Mesodermal cell (in vitro differentiated cells): ENCODE results near the gene SLC26A11.

Source experiments
- H3K27ac ChIP-seq: 2 replicates; pipeline ENCODE4 v1.7.0; 2013; ENCODE audit warnings: mild to moderate bottlenecking, low read depth, low read length, moderate library complexity; ENCODE audit not compliant: severe bottlenecking
- H3K36me3 ChIP-seq: 2 replicates; pipeline ENCODE4 v1.7.1; 2013; ENCODE audit warnings: mild to moderate bottlenecking, low read length, moderate library complexity; ENCODE audit not compliant: control insufficient read depth, insufficient read depth
- H3K4me1 ChIP-seq: one replicate; pipeline ENCODE4 v1.7.1; 2013; ENCODE audit warnings: mild to moderate bottlenecking, low read length; ENCODE audit not compliant: insufficient read depth, control insufficient read depth, poor library complexity, severe bottlenecking
- H3K4me3 ChIP-seq: 2 replicates; pipeline ENCODE4 v1.7.0; 2013; ENCODE audit warnings: low read length, control low read depth, mild to moderate bottlenecking; ENCODE audit not compliant: insufficient read depth, poor library complexity, severe bottlenecking; ENCODE audit errors: extremely low read depth
- H3K9me3 ChIP-seq: 2 replicates; pipeline ENCODE4 v1.7.1; 2013; ENCODE audit warnings: mild to moderate bottlenecking, low read length, moderate library complexity; ENCODE audit not compliant: control insufficient read depth
- WGBS, 2 experiments: methylation state at CpG; one replicate each; pipeline ENCODE4 v1.1.5; 2013; ENCODE audit warnings: missing lambda C conversion rate in 2 of 2; ENCODE audit not compliant: insufficient coverage in 2 of 2; 5-methylcytosine and 5-hydroxymethylcytosine counted together

Gene SLC26A11

DNA sequence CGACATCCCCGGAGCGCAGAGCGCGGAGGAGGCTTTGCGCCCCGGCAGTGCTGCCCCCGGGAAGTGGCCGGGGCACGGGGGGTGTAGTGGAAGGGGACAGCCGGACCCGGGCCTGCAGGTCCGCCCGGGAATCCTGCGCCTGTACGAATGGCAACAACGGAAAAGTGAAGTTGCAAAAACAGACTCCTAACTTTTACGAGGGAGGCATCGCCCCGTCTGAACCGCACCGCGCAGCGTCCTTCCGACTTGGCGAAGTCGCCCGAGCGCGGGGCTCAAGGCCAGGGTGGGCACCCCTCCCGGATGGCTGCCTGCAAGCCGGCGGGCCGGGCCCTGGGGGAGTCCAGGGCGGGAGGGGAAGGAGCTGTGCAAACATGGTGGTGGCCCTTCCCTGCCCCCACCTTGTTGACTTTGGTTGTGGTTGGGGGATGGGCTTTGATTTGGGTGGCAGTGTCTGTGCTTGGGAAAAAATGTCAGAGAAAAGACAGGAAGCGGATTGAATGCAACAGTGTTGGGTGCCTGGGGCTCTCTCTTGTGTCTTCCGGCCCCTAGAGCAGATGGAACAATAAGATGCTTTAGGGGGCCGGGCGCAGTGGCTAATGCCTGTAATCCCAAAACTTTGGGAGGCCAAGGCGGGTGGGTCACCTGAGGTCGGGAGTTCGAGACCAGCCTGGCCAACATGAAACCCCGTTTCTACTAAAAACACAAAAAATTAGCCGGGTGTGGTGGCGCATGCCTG lies 41.1 kb downstream of the SLC26A11 start:
- 2 to 3% methylated on average over 31 to 43 of the region's 45 CpGs for WGBS, 2 experiments
- Histone ChIP-seq H3K27ac (peak overlapping the region; percentile 88), H3K36me3 (peaks cover 23% of the 10 kb centered on the region), H3K9me3 (no peaks in the 10 kb centered on the region), H3K4me1 (peaks cover 28% of the 10 kb centered on the region), H3K4me3 (peak overlapping the region; percentile 79)

DNA sequence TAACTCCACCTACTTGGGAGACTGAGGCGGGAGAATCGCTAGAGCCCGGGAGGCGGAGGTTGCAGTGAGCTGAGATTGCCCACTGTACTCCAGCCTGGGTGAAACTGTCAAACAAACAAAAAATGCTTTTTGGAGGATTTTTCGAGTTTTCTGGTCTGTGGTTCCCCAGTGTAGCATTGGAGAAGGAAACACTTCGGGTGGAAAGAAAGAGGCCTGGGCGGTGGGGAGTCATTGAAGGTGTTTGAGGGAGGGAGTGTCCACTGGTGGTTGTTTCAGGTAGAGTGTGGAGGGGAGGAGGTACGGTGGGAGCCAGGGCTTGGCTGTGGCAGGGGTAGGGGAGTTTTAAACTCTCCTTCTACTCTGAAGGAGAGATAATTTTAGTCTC lies 41.7 kb downstream of the SLC26A11 start:
- Histone ChIP-seq H3K9me3 (no peaks in the 10 kb centered on the region), H3K36me3 (peaks cover 27% of the 10 kb centered on the region), H3K4me1 (peaks cover 23% of the 10 kb centered on the region), H3K4me3 (peak overlapping the region; percentile 79), H3K27ac (peak overlapping the region; percentile 88)
- WGBS, 2 experiments = 42% methylated on average over 7 of the region's 8 CpGs

DNA sequence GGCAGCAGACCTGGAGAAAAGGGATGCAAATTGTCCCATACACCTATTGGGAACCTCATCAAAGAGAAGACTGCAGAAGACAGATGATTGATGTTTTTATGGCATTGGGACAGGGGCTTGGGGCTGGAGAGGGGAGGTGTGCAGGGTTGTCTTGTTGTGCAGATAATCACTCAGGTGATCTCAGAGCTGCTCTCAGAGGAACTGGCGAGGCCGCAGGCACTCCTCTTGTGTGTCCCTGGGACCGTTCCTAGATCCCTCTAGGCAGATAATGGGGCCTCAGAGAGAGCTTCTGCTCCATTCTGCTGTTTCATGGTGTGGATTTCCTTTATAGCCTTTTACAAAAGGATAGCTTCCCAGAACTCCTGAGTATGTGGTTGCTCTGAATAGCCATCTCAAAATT lies 42.1 kb downstream of the SLC26A11 start:
- peaks cover 29% of the 10 kb centered on the region for H3K36me3 ChIP-seq
- WGBS, 2 experiments = 89 to 90% methylated on average over 3 of the region's 3 CpGs
- H3K4me3 ChIP-seq = peak overlapping the region; percentile 79
- H3K4me1 ChIP-seq = peaks cover 23% of the 10 kb centered on the region
- H3K9me3 ChIP-seq = no peaks in the 10 kb centered on the region
- H3K27ac ChIP-seq = no peak overlapping the region

DNA sequence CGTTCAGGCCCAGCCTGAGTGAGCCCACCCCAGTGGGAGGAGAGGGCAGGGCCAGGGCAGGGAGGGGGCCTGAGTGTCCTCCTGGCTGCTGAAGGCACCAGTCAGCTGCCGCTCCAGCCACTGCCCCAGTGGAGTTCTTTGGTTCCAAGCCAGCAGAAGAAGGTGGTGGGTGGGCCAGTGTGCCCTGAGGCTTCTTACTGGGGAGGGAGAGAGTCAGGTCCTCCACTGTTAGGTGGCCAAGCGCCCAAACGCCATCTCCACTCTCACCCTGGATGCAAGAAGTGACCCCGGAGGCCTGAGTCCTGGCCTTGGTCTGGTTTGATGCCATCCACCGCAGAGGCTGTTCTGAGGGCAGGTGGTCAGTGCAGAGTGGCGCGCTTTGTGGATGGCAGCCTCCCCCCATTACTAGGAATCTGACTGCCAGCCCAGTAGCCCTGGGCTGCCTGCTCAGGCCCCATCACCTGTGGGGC lies 42.6 kb downstream of the SLC26A11 start:
- Histone ChIP-seq H3K27ac (no peak overlapping the region), H3K36me3 (peaks cover 35% of the 10 kb centered on the region), H3K4me1 (peaks cover 23% of the 10 kb centered on the region), H3K4me3 (no peak overlapping the region), H3K9me3 (no peaks in the 10 kb centered on the region)
- WGBS, 2 experiments = 91 to 92% methylated on average over 4 of the region's 8 CpGs

DNA sequence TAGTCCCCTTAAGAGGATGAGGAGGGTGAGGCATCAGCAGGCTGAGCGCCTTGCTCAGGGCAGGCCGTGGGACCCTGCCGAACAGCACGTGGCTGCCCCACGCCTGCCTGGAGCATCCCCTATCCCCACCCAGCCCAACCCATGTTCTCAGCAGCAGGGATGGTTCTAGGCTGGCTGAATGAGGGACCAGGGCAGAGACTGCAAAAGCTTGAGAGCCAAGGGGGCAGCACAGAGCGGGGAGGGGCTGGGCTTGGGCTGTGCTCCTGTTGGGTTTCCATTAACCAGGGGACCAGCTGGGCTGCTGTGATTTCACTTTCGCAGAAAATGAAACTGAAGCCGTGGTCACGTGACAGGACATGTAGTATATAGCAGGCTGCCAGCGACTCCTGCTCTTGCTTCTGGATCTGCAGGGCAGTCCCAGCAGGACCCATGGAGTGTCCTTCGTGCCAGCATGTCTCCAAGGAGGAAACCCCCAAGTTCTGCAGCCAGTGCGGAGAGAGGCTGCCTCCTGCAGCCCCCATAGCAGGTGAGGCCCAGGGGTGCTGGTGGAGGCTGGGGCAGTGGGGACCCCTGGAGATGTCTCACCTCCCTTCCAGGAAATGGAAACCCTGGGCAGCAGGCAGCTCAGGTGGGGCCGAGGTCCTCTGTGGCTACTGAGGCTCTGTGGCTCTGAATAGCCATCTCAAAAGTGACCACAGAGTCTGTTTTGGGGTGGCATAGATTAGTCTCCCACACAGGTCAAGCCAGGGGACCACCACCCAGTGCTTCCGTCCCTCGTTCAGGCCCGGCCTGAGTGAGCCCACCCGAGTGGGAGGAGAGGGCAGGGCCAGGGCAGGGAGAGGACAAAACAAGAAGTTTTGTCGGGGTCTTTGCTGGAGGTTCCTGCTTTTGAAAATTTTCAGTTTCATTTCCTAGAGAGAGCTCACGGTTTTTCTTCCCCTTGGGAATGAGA lies 43.3 kb downstream of the SLC26A11 start:
- peaks cover 23% of the 10 kb centered on the region for H3K4me1 ChIP-seq
- peaks cover 42% of the 10 kb centered on the region for H3K36me3 ChIP-seq
- H3K4me3 ChIP-seq = no peak overlapping the region
- H3K27ac ChIP-seq = no peak overlapping the region
- 93 to 94% methylated on average over 13 to 19 of the region's 19 CpGs for WGBS, 2 experiments
- no peaks in the 10 kb centered on the region for H3K9me3 ChIP-seq

DNA sequence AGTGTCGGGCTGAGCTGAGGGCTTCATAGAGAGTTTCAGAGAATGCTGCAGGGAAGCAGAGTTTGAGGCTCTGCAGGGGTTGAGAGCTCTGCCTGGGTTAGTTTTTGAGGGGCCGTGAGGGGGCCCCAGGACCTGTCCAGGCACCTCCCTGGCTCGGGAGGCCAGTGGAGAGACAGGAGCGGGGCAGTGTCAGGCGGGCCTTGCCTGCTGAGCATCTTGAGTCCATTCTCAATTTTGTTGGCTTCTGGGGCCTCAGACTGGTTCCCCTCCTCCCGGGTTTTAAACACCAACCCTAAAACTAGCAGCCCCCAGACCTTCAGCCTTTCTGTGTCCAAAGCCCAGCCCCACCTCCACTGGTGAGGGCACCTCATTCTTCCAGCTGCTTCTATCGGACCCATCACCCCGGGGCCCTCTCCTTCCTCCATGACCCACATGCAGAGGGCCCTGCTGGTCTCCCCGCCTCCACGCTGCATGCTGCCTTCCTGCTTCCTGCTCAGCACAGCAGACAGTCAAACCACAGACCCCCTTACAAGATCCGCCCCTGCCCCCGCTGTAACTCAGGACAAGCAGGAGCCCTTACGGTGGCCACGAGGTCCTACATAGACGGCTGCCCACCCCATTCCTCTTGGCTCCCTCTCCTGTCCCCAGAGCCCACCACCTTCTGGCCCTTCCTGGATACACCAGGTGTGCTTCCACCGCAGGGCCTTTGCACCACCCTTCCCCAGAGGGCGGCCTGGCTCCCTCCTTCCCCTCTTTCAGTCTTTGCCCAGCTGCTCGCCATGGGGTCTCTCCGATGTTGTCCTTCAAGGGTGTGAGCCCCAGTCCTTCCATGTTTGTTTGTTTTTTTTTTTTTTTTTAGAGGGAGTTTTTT lies 44.2 kb downstream of the SLC26A11 start:
- Histone ChIP-seq H3K4me1 (peaks cover 20% of the 10 kb centered on the region), H3K4me3 (no peak overlapping the region), H3K36me3 (peaks cover 49% of the 10 kb centered on the region), H3K27ac (no peak overlapping the region), H3K9me3 (no peaks in the 10 kb centered on the region)
- 88 to 95% methylated on average over 11 to 14 of the region's 19 CpGs for WGBS, 2 experiments

DNA sequence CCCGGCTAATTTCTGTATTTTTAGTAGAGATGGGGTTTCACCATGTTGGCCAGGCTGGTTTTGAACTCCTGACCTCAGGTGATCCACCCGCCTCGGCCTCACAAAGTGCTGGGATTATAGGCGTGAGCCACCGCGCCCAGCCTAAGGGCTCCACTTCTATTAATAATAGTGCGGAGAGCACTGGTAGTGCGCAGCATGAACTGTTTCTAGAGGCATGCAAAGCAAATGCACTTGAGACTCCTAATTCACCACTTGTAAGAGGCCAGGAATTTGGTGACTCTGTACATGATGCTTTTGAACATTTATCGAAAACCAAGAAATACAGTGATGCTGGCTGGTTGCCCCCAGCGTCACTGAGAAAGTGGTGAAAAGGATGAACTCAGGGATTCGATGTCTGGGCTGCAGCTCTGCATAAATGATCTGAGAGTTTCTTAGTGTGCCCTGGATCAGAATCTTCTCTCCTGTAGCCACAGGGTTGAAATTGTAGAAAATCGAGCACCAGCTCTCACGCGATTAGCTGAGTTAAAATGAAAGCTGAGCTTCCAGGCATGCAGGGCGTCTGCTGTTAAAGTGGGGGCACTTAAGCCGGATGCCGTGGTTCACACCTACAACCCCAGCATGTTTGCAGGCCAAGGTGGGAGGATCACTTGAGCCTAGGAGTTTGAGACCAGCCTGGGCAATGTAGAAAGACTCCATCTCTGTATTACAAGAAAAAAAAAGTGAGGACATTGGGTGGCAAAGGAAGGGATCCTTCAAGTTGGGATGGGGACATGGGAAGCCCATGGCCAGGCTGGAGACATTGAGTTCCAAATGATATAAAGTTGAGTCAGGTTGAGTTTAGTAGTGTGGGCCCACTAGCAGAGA lies 45.2 kb downstream of the SLC26A11 start:
- no peaks in the 10 kb centered on the region for H3K9me3 ChIP-seq
- no peak overlapping the region for H3K27ac ChIP-seq
- H3K4me1 ChIP-seq = peaks cover 15% of the 10 kb centered on the region
- WGBS, 2 experiments = 95 to 96% methylated on average over 15 to 16 of the region's 17 CpGs
- H3K4me3 ChIP-seq = no peak overlapping the region
- H3K36me3 ChIP-seq = peaks cover 52% of the 10 kb centered on the region

DNA sequence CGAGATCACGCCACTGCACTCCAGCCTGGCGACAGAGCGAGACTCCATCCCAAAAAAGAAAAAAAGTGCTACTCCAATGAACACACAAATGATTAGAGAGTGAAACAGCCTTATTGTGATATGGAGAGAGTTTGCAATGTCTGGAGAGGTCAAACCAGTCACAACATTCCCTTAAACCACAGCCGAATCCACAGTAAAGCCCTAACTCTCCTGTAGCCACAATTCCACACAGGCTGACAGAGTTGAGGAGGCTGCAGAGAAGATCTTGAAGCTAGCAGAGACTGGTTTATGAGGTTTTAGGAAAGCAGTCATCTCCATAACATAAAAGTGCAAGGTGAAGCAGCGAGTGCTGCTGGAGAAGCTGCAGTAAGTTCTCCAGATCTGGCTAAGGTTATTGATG lies 47.2 kb downstream of the SLC26A11 start:
- WGBS, 2 experiments = 96% methylated on average over 4 of the region's 6 CpGs; no CpG with 5 or more reads in 1 of the 2 experiments
- Histone ChIP-seq H3K4me1 (peaks cover 10% of the 10 kb centered on the region), H3K36me3 (peaks cover 52% of the 10 kb centered on the region), H3K4me3 (no peak overlapping the region), H3K9me3 (no peaks in the 10 kb centered on the region), H3K27ac (no peak overlapping the region)

DNA sequence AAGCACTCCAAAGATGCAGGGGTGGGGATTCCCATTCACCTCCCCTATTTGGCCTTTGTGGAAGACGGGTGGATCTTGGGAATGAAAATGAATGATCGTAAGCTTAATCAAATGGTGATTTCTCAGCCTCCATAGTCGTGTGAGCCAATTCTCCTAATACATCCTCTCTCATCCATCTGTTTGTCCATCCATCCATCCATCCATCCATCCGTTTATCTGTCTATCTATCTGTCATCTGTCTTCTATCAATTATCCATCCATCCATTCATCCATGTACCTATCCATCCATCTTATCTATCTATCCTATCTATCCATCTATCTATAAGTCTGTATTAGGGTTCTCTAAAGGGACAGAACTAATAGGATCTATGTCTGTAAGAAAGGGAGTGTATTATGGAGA lies 48.2 kb downstream of the SLC26A11 start:
- no peak overlapping the region for H3K4me3 ChIP-seq
- peaks cover 57% of the 10 kb centered on the region for H3K36me3 ChIP-seq
- peaks cover 6% of the 10 kb centered on the region for H3K4me1 ChIP-seq
- no peaks in the 10 kb centered on the region for H3K9me3 ChIP-seq
- 59 to 79% methylated on average over 3 to 4 of the region's 4 CpGs for WGBS, 2 experiments
- H3K27ac ChIP-seq = no peak overlapping the region
